ENCODE measurements around the gene TPSAB1.

GRCh38 chr16:1259760-1260068, 19.2 kb downstream of the TPSAB1 start:
- TF ChIP-seq POLR2AphosphoS5 (IDR thresholded peaks at IDR 0.05; ENCODE audit: low read depth, low read length): no peak
- no peak for TF ChIP-seq REST (IDR thresholded peaks at IDR 0.05; ENCODE audit: insufficient read depth in 1 of 2, low read depth in 2 of 2, low read length in 2 of 2)
- TF ChIP-seq TAF1 (IDR thresholded peaks at IDR 0.05; ENCODE audit: borderline replicate concordance, insufficient read depth, low read length): no peak

Measured in PFSK-1 (cell line).